Endothelial cell of umbilical vein (primary cell): Measurements from ENCODE around the gene PSIP1. TPM values are rescaled to one million over a fixed set of nuclear protein-coding genes. Genes with fewer than 3 reads are reported as not detected.

Source experiments
- BruUV-seq: library from RNA; stranded (reverse); fragments of 400-500 nt; replicated peaks from 2 replicates; lab custom pipeline; 2021; lab: Mats Ljungman, UMichigan
- CTCF ChIA-PET: fragments of 300-600, 350-600 bp; sonication (Branson Sonifier 250); formaldehyde crosslinking; loops from one replicate; lab custom pipeline; 2021; ENCODE audit warnings: antibody characterized with exemption, inconsistent platforms; lab: Charles Lee
- POLR2A ChIA-PET: fragments of 300-600, 350-600 bp; sonication (Branson Sonifier 250); formaldehyde crosslinking; loops from one replicate; lab custom pipeline; 2021; ENCODE audit warnings: antibody characterized with exemption, inconsistent platforms; lab: Charles Lee
- DNase-seq: peaks from one replicate; pipeline ENCODE4 v3.0.0-alpha.2; 2011; ENCODE audit warnings: low read depth, low spot score
- FAIRE-seq: peaks from 2 replicates; lab custom pipeline; 2011; peaks lifted over from hg19 to GRCh38; lab: Jason Lieb, UNC
- H2AFZ ChIP-seq: 2 replicates; pipeline ENCODE4 v1.6.0; 2012; ENCODE audit warnings: low read depth, low read length, control low read depth, inconsistent platforms
- H3K27ac ChIP-seq: 2 replicates; pipeline ENCODE4 v1.5.1; 2011; ENCODE audit warnings: low read depth, mild to moderate bottlenecking, control low read depth, low read length, moderate library complexity; ENCODE audit not compliant: insufficient read depth
- H3K27me3 ChIP-seq, 2 experiments: 2 replicates each; pipeline versions ENCODE4 v1.6.0 to v1.6.1; 2011; ENCODE audit warnings: low read length in 2 of 2, mixed read lengths in 1 of 2; ENCODE audit not compliant: control insufficient read depth in 2 of 2, insufficient read depth in 2 of 2
- H3K36me3 ChIP-seq, 2 experiments: 2 replicates in 1 of 2; 3 replicates in 1 of 2; pipeline ENCODE4 v1.5.1; 2011; ENCODE audit warnings: low read length in 2 of 2, mild to moderate bottlenecking in 1 of 2, moderate library complexity in 1 of 2; ENCODE audit not compliant: control insufficient read depth in 2 of 2, insufficient read depth in 2 of 2; ENCODE audit errors: extremely low read depth in 1 of 2
- H3K4me1 ChIP-seq: 3 replicates; pipeline ENCODE4 v1.5.1; 2011; ENCODE audit warnings: mild to moderate bottlenecking, low read length; ENCODE audit not compliant: control insufficient read depth, insufficient read depth; ENCODE audit errors: extremely low read depth
- H3K4me2 ChIP-seq: 2 replicates; pipeline ENCODE4 v1.6.1; 2011; ENCODE audit warnings: low read length, control low read depth, mixed read lengths; ENCODE audit not compliant: insufficient read depth
- H3K4me3 ChIP-seq, 3 experiments: fragments of 200-600 bp in 1 of 3; sonication (generic), shearing (Covaris generic) in 1 of 3; replicated peaks in 1 of 3; 2 replicates each; pipeline ENCODE4 v1.5.1; 2011 to 2016; ENCODE audit warnings: control low read depth in 3 of 3, low read length in 3 of 3, mild to moderate bottlenecking in 2 of 3, inconsistent platforms in 1 of 3, low read depth in 1 of 3, moderate library complexity in 1 of 3; ENCODE audit not compliant: insufficient read depth in 1 of 3
- H3K79me2 ChIP-seq: 2 replicates; pipeline ENCODE4 v1.6.0; 2012; ENCODE audit warnings: low read length, inconsistent platforms; ENCODE audit not compliant: control insufficient read depth, insufficient read depth
- H3K9ac ChIP-seq: replicated peaks from 2 replicates; pipeline ENCODE3; 2011; ENCODE audit warnings: low read length, control low read depth; ENCODE audit not compliant: insufficient read depth; ENCODE audit errors: extremely low read depth
- H3K9me1 ChIP-seq: replicated peaks from 3 replicates; pipeline ENCODE4 v1.6.0; 2011; ENCODE audit warnings: mild to moderate bottlenecking, low read length; ENCODE audit not compliant: control insufficient read depth, insufficient read depth; ENCODE audit errors: extremely low read depth
- H3K9me3 ChIP-seq: replicated peaks from 2 replicates; pipeline ENCODE4 v1.5.1; 2012; ENCODE audit warnings: low read length, inconsistent platforms; ENCODE audit not compliant: control insufficient read depth, insufficient read depth
- H4K20me1 ChIP-seq: replicated peaks from 2 replicates; pipeline ENCODE3; 2011; ENCODE audit warnings: mild to moderate bottlenecking, low read length; ENCODE audit not compliant: control insufficient read depth, insufficient read depth; ENCODE audit errors: extremely low read depth
- EZH2 ChIP-seq: IDR thresholded peaks from 2 replicates; pipeline ENCODE4 v1.6.1; 2012; ENCODE audit warnings: borderline replicate concordance, low read depth, mild to moderate bottlenecking, moderate library complexity, low read length, inconsistent platforms; ENCODE audit not compliant: severe bottlenecking
- FOS ChIP-seq: IDR thresholded peaks from 2 replicates; pipeline ENCODE4 v1.6.1; 2011; ENCODE audit warnings: mild to moderate bottlenecking, low read length, moderate library complexity, borderline replicate concordance; ENCODE audit not compliant: insufficient read depth
- GATA2 ChIP-seq: IDR thresholded peaks from 2 replicates; pipeline ENCODE4 v1.7.0; 2011; ENCODE audit warnings: low read depth, mild to moderate bottlenecking, moderate library complexity, mixed read lengths, low read length; ENCODE audit not compliant: insufficient read length, insufficient read depth
- JUN ChIP-seq: IDR thresholded peaks from 2 replicates; pipeline ENCODE4 v1.6.1; 2011; ENCODE audit warnings: borderline replicate concordance, low read depth; ENCODE audit not compliant: insufficient read length, insufficient read depth
- MAX ChIP-seq: IDR thresholded peaks from 2 replicates; pipeline ENCODE4 v1.6.1; 2011; ENCODE audit not compliant: insufficient read depth, insufficient read length
- MYC ChIP-seq: IDR thresholded peaks from one replicate; pipeline ENCODE4 v1.6.1; 2011; ENCODE audit warnings: mild to moderate bottlenecking, low read depth, low read length
- POLR2A ChIP-seq: IDR thresholded peaks from 2 replicates; pipeline ENCODE4 v1.6.1; 2012; ENCODE audit warnings: low read depth, mild to moderate bottlenecking, control low read depth, low read length
- POLR2AphosphoS5 ChIP-seq: IDR thresholded peaks from 2 replicates; pipeline ENCODE4 v1.6.1; 2012; ENCODE audit warnings: low read depth, mild to moderate bottlenecking, control low read depth, low read length, moderate library complexity; ENCODE audit not compliant: insufficient read depth
- dilution Hi-C: fragments of 300-500 bp; cut with MboI; formaldehyde crosslinking; loops from one replicate; pipeline ENCODE4 v1.15.0; 2019; ENCODE audit warnings: low sequenced_read_pairs; ENCODE audit not compliant: extremely low pct_ligation_motif_present
- intact Hi-C: fragments of 100-400 bp; cut with micrococcal nuclease; formaldehyde crosslinking; loops from one replicate; pipeline ENCODE4 v1.10.0; 2022
- polyA plus RNA-seq, 4 experiments: library from polyadenylated mRNA; depleted of rRNA in 3 of 4; stranded (reverse) in 3 of 4; unstranded in 1 of 4; fragments of >200 nt; gene quantifications; 2 replicates each; pipeline versions ENCODE4 v1.2.1 to v1.2.3, GENCODE V29; 2011 to 2012; ENCODE audit warnings: missing spikeins in 1 of 4
- total RNA-seq: library from RNA; stranded (reverse); gene quantifications from 2 replicates; pipeline ENCODE4 v1.2.3, GENCODE V29; 2021
- TF ChIP-seq, protein P1 (sequence below), 2 donors: IDR thresholded peaks; 1 replicate in 1 of 2; 2 replicates in 1 of 2; pipeline ENCODE4 v1.5.1; 2011; ENCODE audit warnings: low read length in 2 of 2, mild to moderate bottlenecking in 2 of 2, moderate library complexity in 2 of 2, control low read depth in 1 of 2, inconsistent platforms in 1 of 2, low read depth in 1 of 2; ENCODE audit not compliant: insufficient read depth in 1 of 2; ENCODE audit errors: extremely low read depth in 1 of 2

PSIP1 gene
- total and polyA plus RNA-seq, 2 donors (not counting 3 experiments of a cell fraction or from before 2014, with no cell fraction given), result 12.9 to 76.7 TPM

DNA sequence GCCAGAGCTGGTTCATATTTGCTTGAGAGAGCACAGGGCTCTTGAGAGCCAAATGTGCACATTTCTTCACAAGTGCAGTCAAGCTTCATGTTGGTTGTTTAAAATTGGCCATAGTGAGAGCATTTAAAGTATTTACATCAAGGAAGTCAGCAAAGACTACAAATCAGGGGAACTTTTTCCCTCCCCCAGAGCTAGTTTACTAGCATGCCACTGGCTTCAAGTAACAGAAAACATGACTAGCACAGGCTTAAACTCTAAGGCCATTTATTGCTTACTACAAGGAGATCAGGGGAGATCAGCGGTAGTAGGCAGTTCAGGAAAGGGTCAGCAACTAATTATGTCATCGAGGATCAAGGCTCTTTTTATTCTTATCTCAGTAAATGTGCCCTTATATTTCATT is 31.1 kb upstream of the PSIP1 start:
- Histone ChIP-seq H3K9me3 (no peaks in the 10 kb centered on the region), H3K36me3 (no peaks in the 10 kb centered on the region), H3K27me3 (peaks cover 0 to 3% of the 10 kb centered on the region in 2 experiments), H3K4me1 (no peaks in the 10 kb centered on the region), H4K20me1 (no peaks in the 10 kb centered on the region), H3K9ac (no peak overlapping the region), H3K79me2 (no peaks in the 10 kb centered on the region), H3K4me2 (no peak overlapping the region), H3K27ac (no peak overlapping the region), H3K9me1 (no peaks in the 10 kb centered on the region), H2AFZ (no peak overlapping the region), H3K4me3 (no peak overlapping the region)
- no peak for TF ChIP-seq FOS
- no peak for TF ChIP-seq EZH2
- TF ChIP-seq JUN, result no peak
- TF ChIP-seq MAX, result no peak
- TF ChIP-seq, protein P1, sequence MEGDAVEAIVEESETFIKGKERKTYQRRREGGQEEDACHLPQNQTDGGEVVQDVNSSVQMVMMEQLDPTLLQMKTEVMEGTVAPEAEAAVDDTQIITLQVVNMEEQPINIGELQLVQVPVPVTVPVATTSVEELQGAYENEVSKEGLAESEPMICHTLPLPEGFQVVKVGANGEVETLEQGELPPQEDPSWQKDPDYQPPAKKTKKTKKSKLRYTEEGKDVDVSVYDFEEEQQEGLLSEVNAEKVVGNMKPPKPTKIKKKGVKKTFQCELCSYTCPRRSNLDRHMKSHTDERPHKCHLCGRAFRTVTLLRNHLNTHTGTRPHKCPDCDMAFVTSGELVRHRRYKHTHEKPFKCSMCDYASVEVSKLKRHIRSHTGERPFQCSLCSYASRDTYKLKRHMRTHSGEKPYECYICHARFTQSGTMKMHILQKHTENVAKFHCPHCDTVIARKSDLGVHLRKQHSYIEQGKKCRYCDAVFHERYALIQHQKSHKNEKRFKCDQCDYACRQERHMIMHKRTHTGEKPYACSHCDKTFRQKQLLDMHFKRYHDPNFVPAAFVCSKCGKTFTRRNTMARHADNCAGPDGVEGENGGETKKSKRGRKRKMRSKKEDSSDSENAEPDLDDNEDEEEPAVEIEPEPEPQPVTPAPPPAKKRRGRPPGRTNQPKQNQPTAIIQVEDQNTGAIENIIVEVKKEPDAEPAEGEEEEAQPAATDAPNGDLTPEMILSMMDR (IDR thresholded peaks at IDR 0.05; ENCODE audit: extremely low read depth in 1 of 2, insufficient read depth in 1 of 2, low read depth in 1 of 2, low read length in 2 of 2), result no peak
- no peak for TF ChIP-seq MYC
- TF ChIP-seq POLR2AphosphoS5, result no peak
- no peak for TF ChIP-seq GATA2
- TF ChIP-seq POLR2A, result no peak
- intact Hi-C loops (no loop called here), dilution Hi-C loops (no loop called here)
- POLR2A ChIA-PET, result no interaction called here
- FAIRE-seq, result no peak
- CTCF ChIA-PET, result interaction anchor here (1.1 to 1.2 kb wide), 3 partner anchors 12 to 42 kb away, joined by 3 to 6 read pairs (median 4); no protein-coding TSS in a partner anchor
- no peak for DNase-seq
- BruUV-seq, result no TSS peak
